HCT116 (cell line): Measurements from ENCODE around the gene F2RL2. TPM values are rescaled to one million over a fixed set of nuclear protein-coding genes. Genes with fewer than 3 reads are reported as not detected.

ENCODE experiments used
- ATAC-seq: fragments of 200-7000 bp; cut with Tn5 transposase; 2 replicates; pipeline ENCODE4 v1.9.1; 2020; ENCODE audit warnings: mild to moderate bottlenecking, moderate library complexity
- BruUV-seq: library from RNA; stranded (reverse); fragments of 400-500 nt; replicated peaks from 2 replicates; lab custom pipeline; 2021; lab: Mats Ljungman, UMichigan
- CTCF ChIA-PET: fragments of 300-600 bp; sonication (Branson Sonifier 250); formaldehyde crosslinking; loops from one replicate; lab custom pipeline; 2021; ENCODE audit warnings: antibody characterized with exemption; lab: Charles Lee
- POLR2A ChIA-PET: fragments of 300-600, 350-600 bp; sonication (Branson Sonifier 250); formaldehyde crosslinking; loops from one replicate; lab custom pipeline; 2021; ENCODE audit warnings: antibody characterized with exemption; lab: Charles Lee
- RAD21 ChIA-PET, 2 experiments: fragments of 300-600 bp; sonication (Branson Sonifier 250); formaldehyde crosslinking; loops; one replicate each; lab custom pipeline; 2023; ENCODE audit warnings: low total read pairs in 2 of 2; ENCODE audit not compliant: uncharacterized antibody in 2 of 2, unreplicated experiment in 2 of 2, low non-redundant PET in 1 of 2; lab: Charles Lee
- DNase-seq: peaks from one replicate; pipeline ENCODE4 v3.0.0-alpha.2; 2010; ENCODE audit warnings: low read depth, low spot score
- H2AFZ ChIP-seq: fragments of 200-600 bp; shearing (Covaris generic), sonication (generic); 2 replicates; pipeline ENCODE4 v1.6.1; 2017; ENCODE audit warnings: low read depth, mixed run types, mixed read lengths, antibody characterized with exemption, low read length; ENCODE audit not compliant: poor library complexity, severe bottlenecking
- H3K27ac ChIP-seq: 2 replicates; pipeline ENCODE4 v1.5.1; 2012; ENCODE audit warnings: low read depth, low read length
- H3K27me3 ChIP-seq: fragments of 200-600 bp; sonication (generic); 2 replicates; pipeline ENCODE4 v1.6.1; 2016; ENCODE audit warnings: mixed run types, low read length, mixed read lengths; ENCODE audit not compliant: insufficient read depth
- H3K36me3 ChIP-seq, 2 experiments: fragments of 200-500 bp in 1 of 2; fragments of 200-600 bp in 1 of 2; sonication (Bioruptor generic) in 1 of 2; sonication (generic) in 1 of 2; 2 replicates each; pipeline versions ENCODE4 v1.5.1 to v1.6.1; 2014 to 2016; ENCODE audit warnings: low read length in 2 of 2, inconsistent platforms in 1 of 2, mixed read lengths in 1 of 2, mixed run types in 1 of 2; ENCODE audit not compliant: insufficient read depth in 2 of 2, control insufficient read depth in 1 of 2
- H3K4me1 ChIP-seq, 2 experiments: fragments of 200-600 bp in 1 of 2; sonication (generic) in 1 of 2; 2 replicates each; pipeline versions ENCODE4 v1.5.1 to v1.6.1; 2012 to 2017; ENCODE audit warnings: low read length in 2 of 2, inconsistent platforms in 1 of 2, mild to moderate bottlenecking in 1 of 2, mixed read lengths in 1 of 2, mixed run types in 1 of 2, moderate library complexity in 1 of 2; ENCODE audit not compliant: insufficient read depth in 2 of 2, control insufficient read depth in 1 of 2
- H3K4me2 ChIP-seq: fragments of 200-600 bp; sonication (generic); 2 replicates; pipeline ENCODE4 v1.6.1; 2017; ENCODE audit warnings: mixed run types, low read length, mixed read lengths
- H3K4me3 ChIP-seq, 2 experiments: fragments of 200-600 bp in 1 of 2; sonication (generic) in 1 of 2; replicated peaks in 1 of 2; 2 replicates each; pipeline ENCODE4 v1.5.1; 2011 to 2016; ENCODE audit warnings: low read length in 2 of 2, control low read depth in 1 of 2, low read depth in 1 of 2, mild to moderate bottlenecking in 1 of 2, mixed read lengths in 1 of 2, mixed run types in 1 of 2
- H3K79me2 ChIP-seq: fragments of 200-600 bp; sonication (generic); 2 replicates; pipeline ENCODE4 v1.6.1; 2017; ENCODE audit warnings: mild to moderate bottlenecking, mixed run types, low read length, moderate library complexity, mixed read lengths; ENCODE audit not compliant: insufficient read depth
- H3K9ac ChIP-seq: fragments of 200-600 bp; sonication (generic); 2 replicates; pipeline ENCODE4 v1.6.1; 2016; ENCODE audit warnings: low read length, mixed read lengths
- H3K9me2 ChIP-seq: fragments of 200-600 bp; sonication (generic), shearing (Covaris generic); 2 replicates; pipeline ENCODE4 v1.6.1; 2017; ENCODE audit warnings: mixed run types, mild to moderate bottlenecking, moderate library complexity; ENCODE audit not compliant: insufficient read depth
- H3K9me3 ChIP-seq, 2 experiments: fragments of 200-500 bp in 1 of 2; fragments of 200-600 bp in 1 of 2; sonication (Bioruptor generic) in 1 of 2; sonication (generic) in 1 of 2; 2 replicates each; pipeline ENCODE4 v1.6.1; 2014 to 2017; ENCODE audit warnings: low read length in 2 of 2, mixed read lengths in 2 of 2, inconsistent platforms in 1 of 2, low read depth in 1 of 2, mild to moderate bottlenecking in 1 of 2, mixed run types in 1 of 2, moderate library complexity in 1 of 2; ENCODE audit not compliant: control insufficient read depth in 1 of 2, insufficient read depth in 1 of 2
- H4K20me1 ChIP-seq: fragments of 200-600 bp; sonication (generic), shearing (Covaris generic); 2 replicates; pipeline ENCODE4 v1.6.1; 2017; ENCODE audit warnings: mixed run types, mild to moderate bottlenecking, moderate library complexity; ENCODE audit not compliant: insufficient read depth
- CBX3 ChIP-seq: IDR thresholded peaks from 2 replicates; pipeline ENCODE4 v1.6.1; 2012; ENCODE audit warnings: low read depth
- EZH2 ChIP-seq: fragments of 200-600 bp; sonication (generic); IDR thresholded peaks from 2 replicates; pipeline ENCODE4 v1.6.1; 2017; ENCODE audit warnings: antibody characterized with exemption, mixed run types
- FOSL1 ChIP-seq: IDR thresholded peaks from 2 replicates; pipeline ENCODE4 v1.6.1; 2012; ENCODE audit warnings: low read depth
- POLR2A ChIP-seq: IDR thresholded peaks from 2 replicates; pipeline ENCODE4 v1.7.0; 2011; ENCODE audit warnings: borderline replicate concordance; ENCODE audit not compliant: insufficient read depth, insufficient read length; ENCODE audit errors: extremely low read depth
- POLR2AphosphoS5 ChIP-seq: IDR thresholded peaks from 2 replicates; pipeline ENCODE4 v1.6.1; 2011; ENCODE audit warnings: mild to moderate bottlenecking, low read depth, low read length, moderate library complexity
- SIN3A ChIP-seq: IDR thresholded peaks from 2 replicates; pipeline ENCODE4 v1.6.1; 2012; ENCODE audit warnings: low read depth
- SP1 ChIP-seq: IDR thresholded peaks from 2 replicates; pipeline ENCODE4 v1.6.1; 2012; ENCODE audit warnings: low read depth
- TCF7L2 ChIP-seq: IDR thresholded peaks from 2 replicates; pipeline ENCODE4 v1.7.0; 2011; ENCODE audit warnings: borderline replicate concordance, inconsistent platforms; ENCODE audit not compliant: insufficient read depth, insufficient read length; ENCODE audit errors: extremely low read depth
- ZFX ChIP-seq: fragments of 450-650 bp; IDR thresholded peaks from 2 replicates; pipeline ENCODE4 v1.6.1; 2017
- intact Hi-C: fragments of 100-400 bp; cut with micrococcal nuclease; formaldehyde crosslinking; loops from 2 replicates; pipeline ENCODE4 v1.10.0; 2022
- total RNA-seq: library from RNA; stranded (reverse); gene quantifications from one replicate; pipeline ENCODE4 v1.2.1, GENCODE V29; 2021; ENCODE audit not compliant: unreplicated experiment
- TF ChIP-seq, protein P1 (sequence below): IDR thresholded peaks from 2 replicates; pipeline ENCODE4 v1.6.1; 2011; ENCODE audit warnings: mild to moderate bottlenecking, low read length, moderate library complexity; ENCODE audit not compliant: insufficient replicate concordance; ENCODE audit errors: extremely low read depth
- TF ChIP-seq, protein P2 (sequence below): IDR thresholded peaks from 2 replicates; pipeline ENCODE4 v1.6.1; 2012
- TF ChIP-seq, protein P3 (sequence below), 3 experiments: fragments of 200-600 bp in 1 of 3; sonication (generic) in 1 of 3; IDR thresholded peaks in 2 of 3; conservative IDR thresholded peaks in 1 of 3; 2 replicates each; pipeline ENCODE4 v1.5.1; 2012 to 2017; ENCODE audit warnings: low read depth in 2 of 3, low read length in 2 of 3, antibody characterized with exemption in 1 of 3, borderline replicate concordance in 1 of 3, control low read depth in 1 of 3, mild to moderate bottlenecking in 1 of 3, mixed read lengths in 1 of 3, mixed run types in 1 of 3, moderate library complexity in 1 of 3; ENCODE audit not compliant: insufficient read depth in 1 of 3
- TF ChIP-seq, protein P4 (sequence below): IDR thresholded peaks from 2 replicates; pipeline ENCODE4 v1.6.1; 2012; ENCODE audit warnings: low read depth

The F2RL2 gene
- total RNA-seq, 1 experiment from 2014 or later: 0.07 TPM

DNA sequence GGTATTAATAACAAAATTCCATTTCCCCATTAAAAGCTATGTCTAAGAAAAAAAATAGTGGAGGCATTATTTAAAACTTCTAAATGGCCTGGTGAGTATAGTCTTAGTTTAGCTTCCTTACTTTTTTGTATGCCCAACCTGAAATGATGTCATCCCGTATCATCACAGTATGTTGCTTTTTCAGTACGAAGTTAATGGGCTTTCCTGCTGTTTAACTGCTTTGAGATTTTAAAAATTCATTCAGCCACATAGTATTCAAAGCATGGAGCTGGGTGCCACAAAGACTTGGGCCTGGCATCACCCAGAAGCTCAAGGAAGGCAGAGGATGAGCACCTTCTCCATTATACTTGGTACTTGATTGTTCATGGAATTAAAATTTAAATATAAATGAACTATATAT is 7.4 kb downstream of the F2RL2 start:
- DNase-seq (no peak), ATAC-seq (no peak)
- ChIA-PET POLR2A (no interaction called here), RAD21 (no interaction called here), CTCF (interaction anchor here (1.0 kb wide), 1 partner anchor 13 kb away, joined by 3 read pairs; no protein-coding TSS in a partner anchor)
- BruUV-seq: no TSS peak
- Histone ChIP-seq H4K20me1 (no peaks in the 10 kb centered on the region), H3K27ac (no peak overlapping the region), H3K27me3 (no peaks in the 10 kb centered on the region), H3K9ac (no peak overlapping the region), H3K9me3 (no peaks in the 10 kb centered on the region), H3K9me2 (no peaks in the 10 kb centered on the region; the same call in 1 of the 2 replicates), H3K4me2 (no peak overlapping the region), H3K4me1 (peaks cover 0 to 4% of the 10 kb centered on the region in 2 experiments; a peak in 1 of 4 replicates), H3K4me3 (no peak overlapping the region), H3K36me3 (no peaks in the 10 kb centered on the region), H2AFZ (no peak overlapping the region), H3K79me2 (no peaks in the 10 kb centered on the region)
- intact Hi-C loops: no loop called here
- TF ChIP-seq POLR2AphosphoS5 (no peak), POLR2A (no peak), TCF7L2 (no peak), FOSL1 (no peak), EZH2 (no peak), SP1 (no peak), CBX3 (no peak), SIN3A (no peak), ZFX (no peak)
- TF ChIP-seq, protein P1, sequence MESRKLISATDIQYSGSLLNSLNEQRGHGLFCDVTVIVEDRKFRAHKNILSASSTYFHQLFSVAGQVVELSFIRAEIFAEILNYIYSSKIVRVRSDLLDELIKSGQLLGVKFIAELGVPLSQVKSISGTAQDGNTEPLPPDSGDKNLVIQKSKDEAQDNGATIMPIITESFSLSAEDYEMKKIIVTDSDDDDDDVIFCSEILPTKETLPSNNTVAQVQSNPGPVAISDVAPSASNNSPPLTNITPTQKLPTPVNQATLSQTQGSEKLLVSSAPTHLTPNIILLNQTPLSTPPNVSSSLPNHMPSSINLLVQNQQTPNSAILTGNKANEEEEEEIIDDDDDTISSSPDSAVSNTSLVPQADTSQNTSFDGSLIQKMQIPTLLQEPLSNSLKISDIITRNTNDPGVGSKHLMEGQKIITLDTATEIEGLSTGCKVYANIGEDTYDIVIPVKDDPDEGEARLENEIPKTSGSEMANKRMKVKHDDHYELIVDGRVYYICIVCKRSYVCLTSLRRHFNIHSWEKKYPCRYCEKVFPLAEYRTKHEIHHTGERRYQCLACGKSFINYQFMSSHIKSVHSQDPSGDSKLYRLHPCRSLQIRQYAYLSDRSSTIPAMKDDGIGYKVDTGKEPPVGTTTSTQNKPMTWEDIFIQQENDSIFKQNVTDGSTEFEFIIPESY: no peak
- TF ChIP-seq, protein P2, sequence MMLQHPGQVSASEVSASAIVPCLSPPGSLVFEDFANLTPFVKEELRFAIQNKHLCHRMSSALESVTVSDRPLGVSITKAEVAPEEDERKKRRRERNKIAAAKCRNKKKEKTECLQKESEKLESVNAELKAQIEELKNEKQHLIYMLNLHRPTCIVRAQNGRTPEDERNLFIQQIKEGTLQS: no peak
- TF ChIP-seq, protein P3, sequence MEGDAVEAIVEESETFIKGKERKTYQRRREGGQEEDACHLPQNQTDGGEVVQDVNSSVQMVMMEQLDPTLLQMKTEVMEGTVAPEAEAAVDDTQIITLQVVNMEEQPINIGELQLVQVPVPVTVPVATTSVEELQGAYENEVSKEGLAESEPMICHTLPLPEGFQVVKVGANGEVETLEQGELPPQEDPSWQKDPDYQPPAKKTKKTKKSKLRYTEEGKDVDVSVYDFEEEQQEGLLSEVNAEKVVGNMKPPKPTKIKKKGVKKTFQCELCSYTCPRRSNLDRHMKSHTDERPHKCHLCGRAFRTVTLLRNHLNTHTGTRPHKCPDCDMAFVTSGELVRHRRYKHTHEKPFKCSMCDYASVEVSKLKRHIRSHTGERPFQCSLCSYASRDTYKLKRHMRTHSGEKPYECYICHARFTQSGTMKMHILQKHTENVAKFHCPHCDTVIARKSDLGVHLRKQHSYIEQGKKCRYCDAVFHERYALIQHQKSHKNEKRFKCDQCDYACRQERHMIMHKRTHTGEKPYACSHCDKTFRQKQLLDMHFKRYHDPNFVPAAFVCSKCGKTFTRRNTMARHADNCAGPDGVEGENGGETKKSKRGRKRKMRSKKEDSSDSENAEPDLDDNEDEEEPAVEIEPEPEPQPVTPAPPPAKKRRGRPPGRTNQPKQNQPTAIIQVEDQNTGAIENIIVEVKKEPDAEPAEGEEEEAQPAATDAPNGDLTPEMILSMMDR (IDR thresholded peaks at IDR 0.05 in 2 of 3, conservative IDR thresholded peaks at IDR 0.05 in 1 of 3; ENCODE audit: borderline replicate concordance in 1 of 3, insufficient read depth in 1 of 3, low read depth in 2 of 3, low read length in 2 of 3): no peak
- TF ChIP-seq, protein P4, sequence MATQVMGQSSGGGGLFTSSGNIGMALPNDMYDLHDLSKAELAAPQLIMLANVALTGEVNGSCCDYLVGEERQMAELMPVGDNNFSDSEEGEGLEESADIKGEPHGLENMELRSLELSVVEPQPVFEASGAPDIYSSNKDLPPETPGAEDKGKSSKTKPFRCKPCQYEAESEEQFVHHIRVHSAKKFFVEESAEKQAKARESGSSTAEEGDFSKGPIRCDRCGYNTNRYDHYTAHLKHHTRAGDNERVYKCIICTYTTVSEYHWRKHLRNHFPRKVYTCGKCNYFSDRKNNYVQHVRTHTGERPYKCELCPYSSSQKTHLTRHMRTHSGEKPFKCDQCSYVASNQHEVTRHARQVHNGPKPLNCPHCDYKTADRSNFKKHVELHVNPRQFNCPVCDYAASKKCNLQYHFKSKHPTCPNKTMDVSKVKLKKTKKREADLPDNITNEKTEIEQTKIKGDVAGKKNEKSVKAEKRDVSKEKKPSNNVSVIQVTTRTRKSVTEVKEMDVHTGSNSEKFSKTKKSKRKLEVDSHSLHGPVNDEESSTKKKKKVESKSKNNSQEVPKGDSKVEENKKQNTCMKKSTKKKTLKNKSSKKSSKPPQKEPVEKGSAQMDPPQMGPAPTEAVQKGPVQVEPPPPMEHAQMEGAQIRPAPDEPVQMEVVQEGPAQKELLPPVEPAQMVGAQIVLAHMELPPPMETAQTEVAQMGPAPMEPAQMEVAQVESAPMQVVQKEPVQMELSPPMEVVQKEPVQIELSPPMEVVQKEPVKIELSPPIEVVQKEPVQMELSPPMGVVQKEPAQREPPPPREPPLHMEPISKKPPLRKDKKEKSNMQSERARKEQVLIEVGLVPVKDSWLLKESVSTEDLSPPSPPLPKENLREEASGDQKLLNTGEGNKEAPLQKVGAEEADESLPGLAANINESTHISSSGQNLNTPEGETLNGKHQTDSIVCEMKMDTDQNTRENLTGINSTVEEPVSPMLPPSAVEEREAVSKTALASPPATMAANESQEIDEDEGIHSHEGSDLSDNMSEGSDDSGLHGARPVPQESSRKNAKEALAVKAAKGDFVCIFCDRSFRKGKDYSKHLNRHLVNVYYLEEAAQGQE: no peak
